Body of pancreas (tissue), 4 donors: Measurements from ENCODE around the gene TMCO4.

Experiments used
- CTCF ChIP-seq, 7 experiments: fragments of 450-650 bp in 4 of 7; fragments of 200-600 bp in 3 of 7; sonication (generic) in 3 of 7; IDR thresholded peaks; one replicate each; pipeline ENCODE4 v1.5.1; 2016 to 2019; ENCODE audit warnings: antibody characterized with exemption in 7 of 7
- POLR2A ChIP-seq, 3 donors: fragments of 450-650 bp; IDR thresholded peaks; one replicate each; pipeline ENCODE4 v1.6.1; 2016; ENCODE audit warnings: antibody characterized with exemption in 3 of 3, mild to moderate bottlenecking in 2 of 3

GRCh38 chr1:19654386-19654785, 145.3 kb downstream of the TMCO4 start:
- TF ChIP-seq POLR2A (IDR thresholded peaks at IDR 0.05) (no peak), CTCF (IDR thresholded peaks at IDR 0.05) (no peak)
